BE2C (cell line): ENCODE measurements around the gene ADCY5.

Experiments used
- DNase-seq: peaks from one replicate; pipeline ENCODE4 v3.0.0-alpha.2; 2020
- H3K27me3 ChIP-seq: fragments of 250-450 bp; sonication (Bioruptor Pico); 2 replicates; pipeline ENCODE4 v1.5.1; 2020; ENCODE audit warnings: mild to moderate bottlenecking
- H3K36me3 ChIP-seq: fragments of 250-450 bp; sonication (Bioruptor Pico); 2 replicates; pipeline ENCODE4 v1.5.1; 2020; ENCODE audit warnings: mild to moderate bottlenecking
- H3K4me1 ChIP-seq: fragments of 250-450 bp; sonication (Bioruptor Pico); 2 replicates; pipeline ENCODE4 v1.5.1; 2020
- H3K4me3 ChIP-seq: 2 replicates; pipeline ENCODE4 v1.5.1; 2011; ENCODE audit warnings: low read depth, low read length
- H3K9me3 ChIP-seq: fragments of 250-450 bp; sonication (Bioruptor Pico); 2 replicates; pipeline ENCODE4 v1.5.1; 2020
- CTCF ChIP-seq: IDR thresholded peaks from 2 replicates; pipeline ENCODE4 v1.5.1; 2012; ENCODE audit warnings: mild to moderate bottlenecking, low read depth, low read length

The ADCY5 gene

GRCh38 chr3:123388042-123388441 lies 60.8 kb downstream of the ADCY5 start:
- Histone ChIP-seq H3K9me3 (no peaks in the 10 kb centered on the region), H3K4me1 (no peaks in the 10 kb centered on the region), H3K36me3 (no peaks in the 10 kb centered on the region), H3K27me3 (no peaks in the 10 kb centered on the region), H3K4me3 (no peak overlapping the region)
- no peak for TF ChIP-seq CTCF
- DNase-seq: no peak

- no peak for DNase-seq
- H3K27me3 ChIP-seq: no peaks in the 10 kb centered on the region
- H3K9me3 ChIP-seq: no peaks in the 10 kb centered on the region
- H3K4me1 ChIP-seq: no peaks in the 10 kb centered on the region
- no peak for TF ChIP-seq CTCF
- no peaks in the 10 kb centered on the region for H3K36me3 ChIP-seq
- H3K4me3 ChIP-seq: no peak overlapping the region
Measured at GRCh38 chr3:123387532-123387931, 61.4 kb downstream of the ADCY5 start.

GRCh38 chr3:123386477-123387040 lies 62.3 kb downstream of the ADCY5 start:
- Histone ChIP-seq H3K27me3 (no peaks in the 10 kb centered on the region), H3K4me1 (no peaks in the 10 kb centered on the region), H3K36me3 (no peaks in the 10 kb centered on the region), H3K9me3 (no peaks in the 10 kb centered on the region), H3K4me3 (no peak overlapping the region)
- DNase-seq: no peak
- no peak for TF ChIP-seq CTCF

GRCh38 chr3:123385981-123386380 lies 62.9 kb downstream of the ADCY5 start:
- H3K4me3 ChIP-seq: no peak overlapping the region
- no peak for TF ChIP-seq CTCF
- H3K36me3 ChIP-seq: no peaks in the 10 kb centered on the region
- no peaks in the 10 kb centered on the region for H3K27me3 ChIP-seq
- no peak for DNase-seq
- H3K9me3 ChIP-seq: no peaks in the 10 kb centered on the region
- H3K4me1 ChIP-seq: no peaks in the 10 kb centered on the region

GRCh38 chr3:123385499-123385898 lies 63.4 kb downstream of the ADCY5 start:
- Histone ChIP-seq H3K9me3 (no peaks in the 10 kb centered on the region), H3K27me3 (no peaks in the 10 kb centered on the region), H3K4me1 (no peaks in the 10 kb centered on the region), H3K4me3 (no peak overlapping the region), H3K36me3 (no peaks in the 10 kb centered on the region)
- DNase-seq: no peak
- no peak for TF ChIP-seq CTCF

- H3K4me1 ChIP-seq: no peaks in the 10 kb centered on the region
- H3K9me3 ChIP-seq: no peaks in the 10 kb centered on the region
- DNase-seq: no peak
- TF ChIP-seq CTCF: no peak
- no peaks in the 10 kb centered on the region for H3K27me3 ChIP-seq
- H3K36me3 ChIP-seq: no peaks in the 10 kb centered on the region
- no peak overlapping the region for H3K4me3 ChIP-seq
Measured at GRCh38 chr3:123385001-123385401, 63.9 kb downstream of the ADCY5 start.
